Measurements from ENCODE around the gene RTEL1.

- TF ChIP-seq YY1 (tag by site-specific recombination; IDR thresholded peaks at IDR 0.05) (no peak), ZNF707 (tag by site-specific recombination; IDR thresholded peaks at IDR 0.05) (no peak)
Observed at GRCh38 chr20:63743210-63743970, 85.3 kb downstream of the RTEL1 start.

Measured in HEK293 (cell line).